GM19372 (cell line): ENCODE results near the gene HSPA2.
"Not testable (repeated sequence)": the region's sequence is repeated elsewhere in the genome, so short reads cannot be mapped to it uniquely, and the experiment has no call there.

ENCODE experiments used
- ATAC-seq: cut with Tn5 transposase; IDR thresholded peaks from one replicate; pipeline ENCODE4 v1.9.1; 2021; ENCODE audit warnings: mild to moderate bottlenecking, low read depth, moderate library complexity; ENCODE audit not compliant: unreplicated experiment

Gene HSPA2

DNA sequence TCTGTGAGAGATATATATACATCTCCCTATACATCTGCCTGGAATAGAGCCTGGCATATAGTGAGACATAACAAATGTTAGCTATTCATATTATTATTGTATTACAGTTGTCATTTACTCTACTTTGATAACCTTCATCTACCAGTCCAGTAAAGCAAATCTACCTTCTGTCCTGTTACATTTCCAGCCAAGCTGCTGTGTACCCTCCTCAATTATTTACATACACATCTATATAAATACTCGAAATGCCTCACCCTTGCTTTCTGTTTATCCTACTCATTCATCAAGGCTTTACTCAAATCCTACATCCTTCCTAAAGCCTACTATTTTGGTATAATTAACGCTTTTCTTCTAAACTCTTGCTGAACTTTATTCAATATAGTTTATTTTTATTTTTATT is 27.3 kb upstream of the HSPA2 start:
- no peak for ATAC-seq

DNA sequence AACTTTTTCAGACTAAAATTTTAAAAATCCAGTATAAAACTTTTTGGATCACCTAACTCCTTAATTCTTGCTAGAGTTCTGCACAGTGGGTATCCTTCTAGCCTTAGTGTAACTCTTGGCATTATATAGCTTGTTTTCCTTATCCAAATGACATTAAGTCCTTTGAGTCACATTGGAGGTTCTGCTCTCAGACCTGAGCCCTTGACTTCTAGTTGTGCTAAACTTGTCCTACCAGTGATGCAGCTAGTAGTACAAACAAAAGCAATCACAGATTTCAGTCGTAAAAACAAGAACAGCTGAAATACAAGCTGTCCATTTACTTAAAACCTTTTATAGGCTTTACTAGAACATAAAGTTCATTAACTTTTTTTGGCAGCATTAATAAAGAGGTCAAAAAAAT is 25.5 kb upstream of the HSPA2 start:
- no peak for ATAC-seq

DNA sequence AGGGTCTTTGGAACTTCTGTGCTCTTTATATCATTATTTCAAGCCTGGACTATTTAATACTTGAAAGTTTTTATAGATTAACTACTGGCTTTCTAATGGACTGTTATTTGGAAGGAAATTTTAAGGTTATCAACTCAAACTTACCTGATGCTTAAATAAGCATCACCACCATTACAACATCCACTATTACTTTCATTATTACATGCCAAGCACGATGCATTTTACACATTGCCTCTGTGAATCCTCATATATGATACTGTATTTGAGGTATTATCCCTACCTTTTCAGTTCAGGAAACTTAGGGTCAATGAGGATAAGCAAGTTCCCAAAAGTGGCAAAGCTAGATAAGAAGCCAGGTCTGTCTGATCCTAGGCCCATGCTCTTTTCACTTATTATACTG is 23.6 kb upstream of the HSPA2 start:
- no peak for ATAC-seq

DNA sequence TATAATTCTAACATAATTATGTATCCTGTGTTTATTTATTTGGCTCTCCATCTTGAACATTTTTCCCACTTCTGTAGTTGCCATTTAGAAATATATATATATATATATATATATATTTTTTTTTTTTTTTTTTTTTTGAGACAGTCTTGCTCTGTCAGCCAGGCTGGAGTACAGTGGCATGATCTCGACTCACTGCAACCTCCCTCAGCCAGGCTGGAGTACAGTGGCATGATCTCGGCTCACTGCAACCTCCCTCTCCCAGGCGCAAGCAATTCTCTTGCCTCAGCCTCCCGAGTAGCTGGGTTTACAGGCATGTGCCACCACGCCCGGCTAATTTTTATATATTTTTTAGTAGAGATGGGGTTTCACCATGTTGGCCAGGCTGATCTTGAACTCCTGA is 22.9 kb upstream of the HSPA2 start:
- not testable (repeated sequence) for ATAC-seq

DNA sequence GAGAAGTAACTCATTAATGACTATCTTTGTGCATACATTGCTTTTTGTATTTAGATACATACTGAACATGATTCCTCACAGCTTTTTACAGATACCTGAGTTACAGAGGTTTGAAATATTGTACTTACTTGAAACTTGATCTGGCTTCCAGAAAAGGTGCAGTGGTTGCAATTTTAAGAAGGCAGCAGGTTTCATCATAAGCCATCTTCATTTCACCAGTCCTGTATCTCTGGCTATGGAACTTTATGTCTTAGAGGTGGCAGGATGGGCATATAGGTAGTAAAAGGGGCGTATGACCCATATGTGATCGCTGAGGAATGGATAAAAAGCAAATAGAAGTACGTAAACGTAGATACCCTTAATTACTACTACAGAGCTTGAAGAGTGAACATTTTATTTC is 22.3 kb upstream of the HSPA2 start:
- no peak for ATAC-seq

DNA sequence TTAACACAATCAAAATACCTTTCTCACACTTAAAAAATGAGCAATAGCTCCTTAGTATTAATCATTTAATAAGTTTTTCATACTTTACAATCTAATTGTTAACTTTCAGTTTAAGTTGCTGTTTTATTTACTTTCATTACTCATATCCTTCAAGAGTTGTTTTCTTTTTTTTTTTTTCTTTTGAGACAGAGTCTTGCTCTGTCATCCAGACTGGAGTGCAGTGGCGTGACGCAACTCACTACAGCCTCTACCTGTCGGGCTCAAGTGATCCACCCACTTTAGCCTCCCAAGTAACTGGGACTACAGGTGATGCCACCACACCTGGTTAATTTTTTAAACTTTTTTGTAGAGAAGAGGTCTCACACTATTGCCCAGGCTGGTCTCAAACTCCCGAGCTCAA is 19.8 kb upstream of the HSPA2 start:
- no peak for ATAC-seq

DNA sequence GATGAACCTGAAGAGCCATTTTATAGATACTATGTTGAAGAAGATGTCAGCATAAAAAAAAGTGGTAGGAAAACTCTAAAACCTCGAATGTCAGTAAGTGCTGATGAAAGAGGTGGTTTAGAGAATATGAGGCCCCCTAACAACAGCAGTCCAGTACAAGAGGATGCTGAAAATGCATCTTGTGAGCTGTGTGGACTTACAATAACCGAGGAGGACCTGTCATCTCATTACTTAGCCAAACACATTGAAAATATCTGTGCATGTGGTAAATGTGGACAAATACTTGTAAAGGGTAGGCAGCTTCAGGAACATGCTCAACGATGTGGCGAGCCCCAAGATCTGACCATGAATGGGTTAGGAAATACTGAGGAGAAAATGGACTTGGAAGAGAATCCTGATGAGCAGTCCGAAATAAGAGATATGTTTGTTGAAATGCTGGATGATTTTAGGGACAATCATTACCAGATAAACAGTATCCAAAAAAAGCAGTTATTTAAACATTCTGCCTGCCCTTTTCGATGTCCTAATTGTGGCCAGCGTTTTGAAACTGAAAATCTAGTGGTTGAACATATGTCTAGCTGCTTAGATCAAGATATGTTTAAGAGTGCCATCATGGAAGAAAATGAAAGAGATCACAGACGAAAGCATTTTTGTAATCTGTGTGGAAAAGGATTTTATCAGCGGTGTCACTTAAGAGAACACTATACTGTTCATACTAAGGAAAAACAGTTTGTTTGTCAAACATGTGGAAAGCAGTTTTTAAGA is 17.8 kb upstream of the HSPA2 start:
- ATAC-seq, result no peak

DNA sequence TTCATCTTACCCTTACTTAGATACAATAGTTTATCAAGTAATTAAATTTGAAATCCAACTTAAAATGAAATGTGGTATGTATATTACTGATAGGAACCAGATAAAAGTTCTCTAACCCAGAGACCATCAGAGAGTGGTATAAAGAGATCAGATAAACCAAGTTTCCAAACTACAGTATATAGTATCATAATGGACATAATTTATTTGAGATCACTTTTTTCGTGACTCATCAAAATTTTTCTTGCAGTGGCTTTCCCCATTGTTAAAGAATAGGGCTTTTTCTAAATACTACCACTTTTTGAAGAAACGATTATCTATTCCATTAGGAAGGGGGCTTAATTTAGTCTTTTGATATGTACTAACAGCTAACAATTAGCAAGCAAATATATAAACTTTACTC is 15.2 kb upstream of the HSPA2 start:
- ATAC-seq, result no peak

DNA sequence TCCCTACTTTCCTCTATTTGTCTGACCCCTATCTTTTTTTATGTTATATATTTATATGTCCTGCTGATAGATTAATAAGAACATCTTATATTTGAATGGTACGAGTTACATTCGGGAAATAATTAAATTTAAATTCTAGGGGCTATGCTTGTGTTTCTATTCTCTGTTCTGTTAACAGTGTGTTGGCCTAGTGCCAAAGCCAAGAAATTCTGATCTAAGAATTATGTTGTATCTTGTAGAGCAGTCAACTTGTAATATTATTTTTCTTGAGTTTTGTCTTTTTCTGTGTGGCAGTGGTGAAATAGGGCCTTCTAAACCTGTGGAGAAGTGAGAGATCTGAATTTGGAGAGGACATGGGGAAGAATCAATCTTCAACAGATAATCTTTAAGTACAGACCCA is 9.0 kb upstream of the HSPA2 start:
- no peak for ATAC-seq

DNA sequence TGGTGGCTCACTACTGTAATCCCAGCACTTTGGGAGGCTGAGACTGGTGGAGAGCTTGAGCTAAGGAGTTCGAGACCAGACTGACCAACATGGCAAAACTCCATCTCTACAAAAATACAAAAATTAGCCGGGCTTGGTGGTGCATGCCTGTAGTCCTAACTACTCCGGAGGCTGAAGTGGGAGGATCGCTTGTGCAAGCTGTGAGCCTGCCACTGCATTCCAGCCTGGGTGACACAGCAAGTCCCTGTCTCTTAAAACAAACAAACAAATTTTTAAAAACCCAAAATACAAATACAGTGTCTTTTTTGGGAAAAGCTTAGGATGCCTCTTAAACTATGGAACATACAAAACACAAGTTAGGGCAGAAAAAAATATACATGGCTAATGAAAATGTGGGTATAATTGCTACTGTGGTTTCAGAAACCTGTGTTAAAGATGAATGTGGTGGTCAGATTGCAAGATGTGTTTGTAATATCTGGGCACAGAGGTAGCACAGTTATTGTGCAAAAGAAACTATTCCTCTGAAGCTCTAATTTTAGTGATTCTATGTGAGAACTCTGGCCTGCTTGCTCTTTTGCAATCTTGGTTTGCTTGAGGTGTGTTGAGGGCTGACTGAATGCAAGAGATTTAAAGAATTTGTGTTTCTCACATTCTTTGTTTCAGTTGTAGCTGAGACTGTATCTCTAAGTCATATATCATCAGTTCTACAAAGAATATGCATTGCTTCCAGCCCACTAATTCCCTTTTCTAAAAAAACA is 3.9 kb upstream of the HSPA2 start:
- ATAC-seq, result no peak

DNA sequence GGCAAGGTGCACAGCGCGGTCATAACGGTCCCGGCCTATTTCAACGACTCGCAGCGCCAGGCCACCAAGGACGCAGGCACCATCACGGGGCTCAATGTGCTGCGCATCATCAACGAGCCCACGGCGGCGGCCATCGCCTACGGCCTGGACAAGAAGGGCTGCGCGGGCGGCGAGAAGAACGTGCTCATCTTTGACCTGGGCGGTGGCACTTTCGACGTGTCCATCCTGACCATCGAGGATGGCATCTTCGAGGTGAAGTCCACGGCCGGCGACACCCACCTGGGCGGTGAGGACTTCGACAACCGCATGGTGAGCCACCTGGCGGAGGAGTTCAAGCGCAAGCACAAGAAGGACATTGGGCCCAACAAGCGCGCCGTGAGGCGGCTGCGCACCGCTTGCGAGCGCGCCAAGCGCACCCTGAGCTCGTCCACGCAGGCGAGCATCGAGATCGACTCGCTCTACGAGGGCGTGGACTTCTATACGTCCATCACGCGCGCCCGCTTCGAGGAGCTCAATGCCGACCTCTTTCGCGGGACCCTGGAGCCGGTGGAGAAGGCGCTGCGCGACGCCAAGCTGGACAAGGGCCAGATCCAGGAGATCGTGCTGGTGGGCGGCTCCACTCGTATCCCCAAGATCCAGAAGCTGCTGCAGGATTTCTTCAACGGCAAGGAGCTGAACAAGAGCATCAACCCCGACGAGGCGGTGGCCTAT is 875 bp downstream of the HSPA2 start:
- no peak for ATAC-seq

DNA sequence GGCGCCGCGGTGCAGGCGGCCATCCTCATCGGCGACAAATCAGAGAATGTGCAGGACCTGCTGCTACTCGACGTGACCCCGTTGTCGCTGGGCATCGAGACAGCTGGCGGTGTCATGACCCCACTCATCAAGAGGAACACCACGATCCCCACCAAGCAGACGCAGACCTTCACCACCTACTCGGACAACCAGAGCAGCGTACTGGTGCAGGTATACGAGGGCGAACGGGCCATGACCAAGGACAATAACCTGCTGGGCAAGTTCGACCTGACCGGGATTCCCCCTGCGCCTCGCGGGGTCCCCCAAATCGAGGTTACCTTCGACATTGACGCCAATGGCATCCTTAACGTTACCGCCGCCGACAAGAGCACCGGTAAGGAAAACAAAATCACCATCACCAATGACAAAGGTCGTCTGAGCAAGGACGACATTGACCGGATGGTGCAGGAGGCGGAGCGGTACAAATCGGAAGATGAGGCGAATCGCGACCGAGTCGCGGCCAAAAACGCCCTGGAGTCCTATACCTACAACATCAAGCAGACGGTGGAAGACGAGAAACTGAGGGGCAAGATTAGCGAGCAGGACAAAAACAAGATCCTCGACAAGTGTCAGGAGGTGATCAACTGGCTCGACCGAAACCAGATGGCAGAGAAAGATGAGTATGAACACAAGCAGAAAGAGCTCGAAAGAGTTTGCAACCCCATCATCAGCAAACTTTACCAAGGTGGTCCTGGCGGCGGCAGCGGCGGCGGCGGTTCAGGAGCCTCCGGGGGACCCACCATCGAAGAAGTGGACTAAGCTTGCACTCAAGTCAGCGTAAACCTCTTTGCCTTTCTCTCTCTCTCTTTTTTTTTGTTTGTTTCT is 1.7 kb downstream of the HSPA2 start:
- ATAC-seq, result no peak

DNA sequence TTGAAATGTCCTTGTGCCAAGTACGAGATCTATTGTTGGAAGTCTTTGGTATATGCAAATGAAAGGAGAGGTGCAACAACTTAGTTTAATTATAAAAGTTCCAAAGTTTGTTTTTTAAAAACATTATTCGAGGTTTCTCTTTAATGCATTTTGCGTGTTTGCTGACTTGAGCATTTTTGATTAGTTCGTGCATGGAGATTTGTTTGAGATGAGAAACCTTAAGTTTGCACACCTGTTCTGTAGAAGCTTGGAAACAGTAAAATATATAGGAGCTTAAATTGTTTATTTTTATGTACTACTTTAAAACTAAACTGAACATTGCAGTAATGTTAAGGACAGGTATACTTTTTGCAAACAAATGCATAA is 2.3 kb downstream of the HSPA2 start:
- no peak for ATAC-seq

DNA sequence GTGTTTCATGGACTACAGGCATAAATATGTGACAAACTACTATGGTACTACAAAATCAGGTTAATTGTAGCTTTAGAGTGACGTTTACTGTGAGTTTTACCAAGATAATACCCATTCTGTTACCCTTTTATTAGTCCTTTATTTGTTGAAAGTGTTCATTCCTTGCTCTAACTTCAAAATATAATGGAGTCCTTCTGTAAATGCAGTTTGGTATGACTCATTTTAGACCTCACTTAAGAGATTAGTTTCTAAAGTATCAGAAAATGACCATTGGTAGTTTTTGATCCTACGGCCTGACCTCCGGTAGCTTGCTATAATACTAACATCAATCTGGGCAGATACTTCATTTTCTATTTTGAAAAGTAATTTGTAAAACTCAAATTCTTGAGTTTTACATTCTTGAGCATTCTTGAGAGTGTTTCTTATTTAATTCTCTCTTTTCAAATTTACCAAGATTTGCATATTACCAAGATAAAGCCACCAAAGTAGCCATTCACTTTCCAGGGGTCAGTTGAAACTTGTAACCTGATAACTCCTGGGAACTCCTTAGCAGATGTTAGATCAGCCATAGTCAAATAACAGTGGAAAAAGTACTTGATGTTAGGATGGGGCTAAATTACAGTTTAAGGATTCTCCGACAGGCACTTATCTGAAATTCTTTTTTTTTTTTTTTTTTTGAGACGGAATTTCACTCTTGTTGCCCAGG is 4.2 kb downstream of the HSPA2 start:
- ATAC-seq, result no peak

DNA sequence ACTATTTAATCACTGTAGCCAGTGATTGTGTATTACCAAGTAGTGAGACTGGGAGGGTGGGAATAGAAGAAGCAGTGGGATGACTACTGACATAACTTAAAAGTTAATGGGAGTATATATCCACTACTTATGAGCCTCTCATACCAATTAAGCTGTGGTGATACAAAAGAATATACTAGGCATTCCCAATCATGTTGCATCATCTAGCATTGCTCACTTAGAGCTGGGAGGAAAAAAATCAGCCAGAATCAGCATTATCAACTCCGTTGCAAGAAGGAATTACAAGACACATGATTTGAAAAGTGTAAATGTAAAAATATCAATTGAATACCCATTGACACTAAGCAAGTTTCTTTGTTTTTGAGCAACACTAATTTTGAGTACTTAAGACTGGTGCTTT is 8.5 kb downstream of the HSPA2 start:
- ATAC-seq, result no peak

DNA sequence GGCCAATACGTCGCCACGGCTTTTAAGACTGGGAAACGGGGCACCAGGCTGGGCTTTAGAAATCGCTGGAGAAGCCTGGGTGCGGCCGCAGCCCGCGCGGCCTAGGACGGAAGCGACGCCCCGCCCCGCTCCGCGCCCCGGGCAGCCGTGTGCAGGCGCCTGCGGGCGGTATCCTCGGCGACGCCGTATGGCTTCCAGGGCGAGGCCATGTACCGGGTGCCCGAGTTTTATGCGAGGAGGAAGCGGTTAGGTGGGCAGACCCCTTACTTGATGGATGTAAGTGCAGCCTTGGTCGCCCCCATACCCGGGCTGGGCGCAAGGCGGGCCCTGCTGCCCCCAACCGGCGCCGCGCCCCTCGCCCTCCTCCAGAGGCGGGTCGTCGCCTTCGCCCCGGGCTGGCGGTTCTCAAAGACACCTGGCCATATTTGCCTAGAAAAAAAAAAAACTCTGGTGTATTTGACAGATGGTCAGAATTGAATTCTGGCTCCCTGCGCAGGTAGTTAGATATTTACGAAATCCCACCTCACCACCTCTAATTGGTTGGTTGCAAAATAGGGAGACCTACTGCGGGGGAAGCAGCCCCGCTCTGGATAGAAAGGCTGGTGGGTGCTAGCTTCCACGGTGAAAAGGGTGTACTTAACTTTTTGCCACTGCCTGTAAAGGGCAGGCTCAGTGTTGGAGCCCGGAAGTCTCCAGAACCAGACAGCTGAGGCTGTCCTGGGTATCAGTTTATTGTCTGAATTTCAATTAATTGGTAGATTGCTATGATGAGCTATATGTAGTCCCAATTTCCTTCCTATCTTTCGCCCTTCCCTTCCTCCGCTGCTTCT is 9.5 kb downstream of the HSPA2 start, which contains the start of gene PPP1R36:
PPP1R36 (plus strand) TSS at position 171 of the 830 bp plus-strand sequence; CDS start at position 208, 37 bp downstream.
- ATAC-seq, result no peak

DNA sequence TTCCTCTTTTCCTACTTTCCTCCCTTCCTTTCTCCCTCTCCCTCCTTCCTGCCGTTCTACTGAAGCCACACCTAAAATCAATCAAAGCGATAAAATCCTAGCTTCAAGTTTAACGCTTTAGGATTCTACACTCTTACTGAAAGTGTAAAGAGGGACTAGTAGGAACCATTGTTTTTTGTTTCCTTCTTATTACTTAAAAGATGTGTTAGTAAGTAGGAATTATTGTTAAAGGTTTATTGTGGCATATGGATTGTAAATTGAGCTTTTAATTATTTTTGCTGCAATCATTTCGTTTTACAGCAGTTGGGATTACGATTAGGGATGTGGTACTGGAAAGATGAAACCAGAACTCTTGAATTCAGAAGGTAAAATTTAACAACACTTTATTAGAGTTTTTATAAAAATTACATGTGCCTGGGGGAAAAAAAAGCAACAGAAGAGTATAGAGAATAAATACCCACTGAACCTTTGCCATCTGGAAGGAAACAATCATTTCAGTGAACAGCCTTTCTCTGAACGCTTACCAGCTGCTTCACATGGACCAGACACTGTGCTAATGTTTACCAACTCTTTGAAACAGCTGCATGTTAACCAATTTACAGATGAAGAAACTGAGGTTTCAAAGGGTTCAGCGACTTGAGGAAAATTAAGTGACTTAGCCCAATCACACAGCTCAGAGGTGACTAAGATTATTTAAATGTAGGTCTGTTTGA is 10.2 kb downstream of the HSPA2 start:
- ATAC-seq, result no peak

DNA sequence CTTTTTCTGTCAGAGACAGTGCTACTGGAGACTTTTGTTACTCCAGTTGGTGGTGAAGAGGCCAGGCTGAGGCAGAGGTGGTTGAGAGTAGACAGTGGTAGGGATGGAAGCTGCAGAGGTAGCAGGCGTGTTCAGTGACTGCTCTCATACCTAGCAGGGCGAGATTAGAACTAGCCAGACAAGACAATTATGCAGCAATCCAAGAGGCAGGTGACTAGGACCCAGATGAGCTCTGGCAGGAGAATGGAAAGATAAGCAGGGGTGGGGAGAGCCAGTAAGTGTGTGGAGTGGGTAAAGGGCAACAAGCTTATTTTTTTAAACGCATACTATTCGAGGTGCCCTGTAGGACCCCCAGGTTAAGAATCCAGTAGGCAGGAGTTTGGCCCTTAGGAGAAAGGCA is 14.0 kb downstream of the HSPA2 start:
- no peak for ATAC-seq
